PFSK-1 (cell line): ENCODE measurements around the gene CYB5R3.

Experiments
- POLR2AphosphoS5 ChIP-seq: IDR thresholded peaks from 2 replicates; pipeline ENCODE4 v1.6.1; 2012; ENCODE audit warnings: low read depth, mild to moderate bottlenecking, control low read depth, low read length, moderate library complexity
- SIN3A ChIP-seq: IDR thresholded peaks from 2 replicates; pipeline ENCODE4 v1.6.1; 2012; ENCODE audit warnings: mild to moderate bottlenecking, low read length, moderate library complexity, borderline replicate concordance; ENCODE audit not compliant: insufficient read depth
- TAF1 ChIP-seq: IDR thresholded peaks from 2 replicates; pipeline ENCODE4 v1.6.1; 2012; ENCODE audit warnings: low read length, control low read depth, borderline replicate concordance; ENCODE audit not compliant: insufficient read depth

DNA sequence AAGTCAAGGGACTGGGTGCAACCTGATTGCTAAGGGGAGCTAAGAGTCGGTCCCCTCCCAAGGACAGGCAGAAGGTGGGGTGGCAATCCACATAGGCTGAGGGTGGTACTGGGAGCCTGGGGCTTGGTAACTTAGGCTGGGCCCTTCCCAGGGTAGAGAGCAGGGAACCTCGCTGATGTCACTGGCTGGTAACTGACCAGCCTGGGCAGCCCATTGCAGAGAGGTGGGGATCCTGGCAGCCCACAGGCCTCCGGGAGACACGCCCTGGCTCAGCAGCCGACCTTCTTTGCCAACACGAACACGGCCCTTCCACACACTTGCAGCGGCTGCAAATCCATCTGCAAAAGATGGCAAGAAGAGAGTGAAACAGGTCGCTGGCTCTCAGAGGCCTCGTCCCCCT, 46.1 kb upstream of the CYB5R3 start:
- TF ChIP-seq TAF1, result no peak
- no peak for TF ChIP-seq POLR2AphosphoS5
- no peak for TF ChIP-seq SIN3A
